Measurements from ENCODE around the gene SEC14L5.

SEC14L5 gene

GRCh38 chr16:4981473-4981872 is 23.3 kb downstream of the SEC14L5 start:
- Mint-ChIP-seq H3K27ac (no peak overlapping the region), H3K27me3 (peaks cover 17% of the 10 kb centered on the region), H3K9me3 (peaks cover 3% of the 10 kb centered on the region), H3K4me3 (no peak overlapping the region), H3K4me1 (ENCODE audit: low read depth) (no peaks in the 10 kb centered on the region), H3K36me3 (ENCODE audit: low read depth) (peaks cover 2% of the 10 kb centered on the region)

GRCh38 chr16:4982056-4982867 is 24.1 kb downstream of the SEC14L5 start:
- peaks cover 4% of the 10 kb centered on the region for H3K9me3 Mint-ChIP-seq
- H3K27me3 Mint-ChIP-seq, result peaks cover 25% of the 10 kb centered on the region
- no peaks in the 10 kb centered on the region for H3K4me1 Mint-ChIP-seq (ENCODE audit: low read depth)
- no peak overlapping the region for H3K4me3 Mint-ChIP-seq
- H3K27ac Mint-ChIP-seq, result no peak overlapping the region
- peaks cover 3% of the 10 kb centered on the region for H3K36me3 Mint-ChIP-seq (ENCODE audit: low read depth)

GRCh38 chr16:4984174-4984990 is 26.3 kb downstream of the SEC14L5 start:
- Mint-ChIP-seq H3K27ac (no peak overlapping the region), H3K4me3 (no peak overlapping the region), H3K27me3 (peaks cover 43% of the 10 kb centered on the region), H3K36me3 (ENCODE audit: low read depth) (peaks cover 3% of the 10 kb centered on the region), H3K4me1 (ENCODE audit: low read depth) (no peaks in the 10 kb centered on the region), H3K9me3 (peaks cover 4% of the 10 kb centered on the region)

GRCh38 chr16:4987250-4987579 is 29.1 kb downstream of the SEC14L5 start:
- Mint-ChIP-seq H3K36me3 (ENCODE audit: low read depth) (peaks cover 3% of the 10 kb centered on the region), H3K4me1 (ENCODE audit: low read depth) (no peaks in the 10 kb centered on the region), H3K27me3 (peaks cover 44% of the 10 kb centered on the region), H3K4me3 (no peak overlapping the region), H3K9me3 (peaks cover 4% of the 10 kb centered on the region), H3K27ac (no peak overlapping the region)

- peaks cover 4% of the 10 kb centered on the region for H3K9me3 Mint-ChIP-seq
- H3K4me3 Mint-ChIP-seq, result no peak overlapping the region
- no peaks in the 10 kb centered on the region for H3K4me1 Mint-ChIP-seq (ENCODE audit: low read depth)
- peaks cover 3% of the 10 kb centered on the region for H3K36me3 Mint-ChIP-seq (ENCODE audit: low read depth)
- H3K27me3 Mint-ChIP-seq, result peaks cover 44% of the 10 kb centered on the region
- H3K27ac Mint-ChIP-seq, result no peak overlapping the region
Observed at GRCh38 chr16:4987580-4988374, 29.6 kb downstream of the SEC14L5 start.

GRCh38 chr16:4988647-4989046 is 30.5 kb downstream of the SEC14L5 start:
- Mint-ChIP-seq H3K27ac (no peak overlapping the region), H3K4me1 (ENCODE audit: low read depth) (no peaks in the 10 kb centered on the region), H3K9me3 (peaks cover 4% of the 10 kb centered on the region), H3K36me3 (ENCODE audit: low read depth) (peaks cover 3% of the 10 kb centered on the region), H3K27me3 (peaks cover 44% of the 10 kb centered on the region), H3K4me3 (no peak overlapping the region)

- H3K9me3 Mint-ChIP-seq, result peaks cover 4% of the 10 kb centered on the region
- no peak overlapping the region for H3K4me3 Mint-ChIP-seq
- H3K36me3 Mint-ChIP-seq (ENCODE audit: low read depth), result peaks cover 3% of the 10 kb centered on the region
- no peak overlapping the region for H3K27ac Mint-ChIP-seq
- peaks cover 37% of the 10 kb centered on the region for H3K27me3 Mint-ChIP-seq
- H3K4me1 Mint-ChIP-seq (ENCODE audit: low read depth), result no peaks in the 10 kb centered on the region
Observed at GRCh38 chr16:4989391-4990006, 31.4 kb downstream of the SEC14L5 start.

GRCh38 chr16:4990415-4990814 is 32.3 kb downstream of the SEC14L5 start:
- Mint-ChIP-seq H3K27ac (no peak overlapping the region), H3K4me3 (no peak overlapping the region), H3K27me3 (peaks cover 34% of the 10 kb centered on the region), H3K36me3 (ENCODE audit: low read depth) (peaks cover 3% of the 10 kb centered on the region), H3K9me3 (peaks cover 4% of the 10 kb centered on the region), H3K4me1 (ENCODE audit: low read depth) (no peaks in the 10 kb centered on the region)

GRCh38 chr16:4991754-4992153 is 33.6 kb downstream of the SEC14L5 start:
- Mint-ChIP-seq H3K9me3 (no peaks in the 10 kb centered on the region), H3K4me1 (ENCODE audit: low read depth) (no peaks in the 10 kb centered on the region), H3K4me3 (no peak overlapping the region), H3K27me3 (peaks cover 34% of the 10 kb centered on the region), H3K36me3 (ENCODE audit: low read depth) (no peaks in the 10 kb centered on the region), H3K27ac (no peak overlapping the region)

- Mint-ChIP-seq H3K4me1 (ENCODE audit: low read depth) (no peaks in the 10 kb centered on the region), H3K9me3 (no peaks in the 10 kb centered on the region), H3K27me3 (peaks cover 7% of the 10 kb centered on the region), H3K36me3 (ENCODE audit: low read depth) (no peaks in the 10 kb centered on the region), H3K27ac (no peak overlapping the region), H3K4me3 (no peak overlapping the region)
Observed at GRCh38 chr16:4994719-4995434, 36.7 kb downstream of the SEC14L5 start.

GRCh38 chr16:5000573-5001001 is 42.5 kb downstream of the SEC14L5 start:
- no peaks in the 10 kb centered on the region for H3K36me3 Mint-ChIP-seq (ENCODE audit: low read depth)
- no peaks in the 10 kb centered on the region for H3K4me1 Mint-ChIP-seq (ENCODE audit: low read depth)
- no peaks in the 10 kb centered on the region for H3K9me3 Mint-ChIP-seq
- no peak overlapping the region for H3K27ac Mint-ChIP-seq
- peaks cover 10% of the 10 kb centered on the region for H3K27me3 Mint-ChIP-seq
- H3K4me3 Mint-ChIP-seq, result no peak overlapping the region

- no peak overlapping the region for H3K27ac Mint-ChIP-seq
- peaks cover 3% of the 10 kb centered on the region for H3K27me3 Mint-ChIP-seq
- H3K36me3 Mint-ChIP-seq (ENCODE audit: low read depth), result no peaks in the 10 kb centered on the region
- no peaks in the 10 kb centered on the region for H3K9me3 Mint-ChIP-seq
- H3K4me3 Mint-ChIP-seq, result no peak overlapping the region
- no peaks in the 10 kb centered on the region for H3K4me1 Mint-ChIP-seq (ENCODE audit: low read depth)
Observed at GRCh38 chr16:5001571-5001970, 43.4 kb downstream of the SEC14L5 start.

GRCh38 chr16:5001986-5002385 is 43.9 kb downstream of the SEC14L5 start:
- no peaks in the 10 kb centered on the region for H3K9me3 Mint-ChIP-seq
- H3K36me3 Mint-ChIP-seq (ENCODE audit: low read depth), result no peaks in the 10 kb centered on the region
- H3K4me3 Mint-ChIP-seq, result no peak overlapping the region

GRCh38 chr16:5002699-5003143 is 44.6 kb downstream of the SEC14L5 start:
- H3K27me3 Mint-ChIP-seq, result peaks cover 3% of the 10 kb centered on the region
- no peaks in the 10 kb centered on the region for H3K4me1 Mint-ChIP-seq (ENCODE audit: low read depth)

More at GRCh38 chr16:5001986-5002385, 43.9 kb downstream of the SEC14L5 start:
- Mint-ChIP-seq H3K27ac (no peak overlapping the region), H3K4me1 (ENCODE audit: low read depth) (no peaks in the 10 kb centered on the region), H3K27me3 (peaks cover 3% of the 10 kb centered on the region)

More at GRCh38 chr16:5002699-5003143, 44.6 kb downstream of the SEC14L5 start:
- H3K9me3 Mint-ChIP-seq, result no peaks in the 10 kb centered on the region
- H3K27ac Mint-ChIP-seq, result no peak overlapping the region
- no peaks in the 10 kb centered on the region for H3K36me3 Mint-ChIP-seq (ENCODE audit: low read depth)
- no peak overlapping the region for H3K4me3 Mint-ChIP-seq
